ENCODE results near the gene GNB2. TPM values are rescaled to one million over a fixed set of nuclear protein-coding genes. Genes with fewer than 3 reads are reported as not detected.

The GNB2 gene
- total RNA-seq, 1 experiment from 2014 or later, result 299 TPM

DNA sequence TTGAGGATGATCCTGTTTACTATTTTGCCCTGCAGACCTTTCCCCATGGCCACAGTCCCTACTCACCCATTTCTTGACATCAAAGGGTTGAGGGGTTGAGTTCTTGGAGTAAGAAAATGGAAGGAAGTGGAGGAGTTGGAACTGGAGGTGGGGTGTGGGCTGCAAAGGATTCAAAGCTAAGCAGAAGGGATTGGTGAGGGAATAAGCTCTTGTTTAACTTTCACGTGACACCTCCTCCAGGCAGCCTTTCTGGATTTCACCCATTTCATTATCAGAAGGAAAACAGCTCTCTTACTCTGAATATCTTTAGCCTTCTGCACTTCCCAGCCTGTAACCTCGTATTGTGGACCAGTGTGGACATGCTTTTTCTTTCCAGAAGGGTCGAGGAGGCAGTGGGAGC, 47.5 kb upstream of the GNB2 start:
- H3K27me3 ChIP-seq (ENCODE audit: insufficient read depth, low read depth), result no peaks in the 10 kb centered on the region
- no TSS peak for BruUV-seq (replicated peaks)
- intact Hi-C loops (cut with micrococcal nuclease; ENCODE audit: unreplicated experiment), result loop anchor here (5.0 kb wide), 1 partner anchor 46 kb away; the partner anchor contains the start of gene GNB2
- H3K36me3 ChIP-seq (ENCODE audit: low read depth), result no peaks in the 10 kb centered on the region
- peak overlapping the region; percentile 94 for H3K4me2 ChIP-seq
- H3K4me3 ChIP-seq, result peak overlapping the region; percentile 62; the same call in 1 of the 2 replicates
- H3K9me2 ChIP-seq (ENCODE audit: insufficient read depth), result no peaks in the 10 kb centered on the region
- H3K4me1 ChIP-seq (replicated peaks; ENCODE audit: insufficient read depth), result peaks cover 9% of the 10 kb centered on the region; the same call in 1 of the 2 replicates
- no peaks in the 10 kb centered on the region for H3K79me2 ChIP-seq (ENCODE audit: low read depth)
- H3K9me3 ChIP-seq (ENCODE audit: insufficient read depth, low read depth), result no peaks in the 10 kb centered on the region
- peaks cover 12% of the 10 kb centered on the region; the same call in 1 of the 2 replicates for H3F3A ChIP-seq (ENCODE audit: insufficient read depth, low read depth)
- no peak overlapping the region for H3K27ac ChIP-seq
- TF ChIP-seq, protein P1, sequence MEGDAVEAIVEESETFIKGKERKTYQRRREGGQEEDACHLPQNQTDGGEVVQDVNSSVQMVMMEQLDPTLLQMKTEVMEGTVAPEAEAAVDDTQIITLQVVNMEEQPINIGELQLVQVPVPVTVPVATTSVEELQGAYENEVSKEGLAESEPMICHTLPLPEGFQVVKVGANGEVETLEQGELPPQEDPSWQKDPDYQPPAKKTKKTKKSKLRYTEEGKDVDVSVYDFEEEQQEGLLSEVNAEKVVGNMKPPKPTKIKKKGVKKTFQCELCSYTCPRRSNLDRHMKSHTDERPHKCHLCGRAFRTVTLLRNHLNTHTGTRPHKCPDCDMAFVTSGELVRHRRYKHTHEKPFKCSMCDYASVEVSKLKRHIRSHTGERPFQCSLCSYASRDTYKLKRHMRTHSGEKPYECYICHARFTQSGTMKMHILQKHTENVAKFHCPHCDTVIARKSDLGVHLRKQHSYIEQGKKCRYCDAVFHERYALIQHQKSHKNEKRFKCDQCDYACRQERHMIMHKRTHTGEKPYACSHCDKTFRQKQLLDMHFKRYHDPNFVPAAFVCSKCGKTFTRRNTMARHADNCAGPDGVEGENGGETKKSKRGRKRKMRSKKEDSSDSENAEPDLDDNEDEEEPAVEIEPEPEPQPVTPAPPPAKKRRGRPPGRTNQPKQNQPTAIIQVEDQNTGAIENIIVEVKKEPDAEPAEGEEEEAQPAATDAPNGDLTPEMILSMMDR (conservative IDR thresholded peaks at IDR 0.05), result no peak
- TF ChIP-seq EZH2 (IDR thresholded peaks at IDR 0.05; ENCODE audit: low read depth), result no peak
- no peaks in the 10 kb centered on the region for H4K20me1 ChIP-seq (ENCODE audit: insufficient read depth)
- DNase-seq, result no peak
- ChIA-PET POLR2A (ENCODE audit: unreplicated experiment) (interaction anchor here (0.5 to 0.7 kb wide), 2 partner anchors 18 to 24 kb away, joined by 3 to 5 read pairs; no protein-coding TSS in a partner anchor), CTCF (interaction anchor here (0.6 to 0.9 kb wide), 2 partner anchors 11 to 44 kb away, joined by 3 to 5 read pairs; no protein-coding TSS in a partner anchor)
- no peak overlapping the region; the same call in 1 of the 2 replicates for H2AFZ ChIP-seq

DNA sequence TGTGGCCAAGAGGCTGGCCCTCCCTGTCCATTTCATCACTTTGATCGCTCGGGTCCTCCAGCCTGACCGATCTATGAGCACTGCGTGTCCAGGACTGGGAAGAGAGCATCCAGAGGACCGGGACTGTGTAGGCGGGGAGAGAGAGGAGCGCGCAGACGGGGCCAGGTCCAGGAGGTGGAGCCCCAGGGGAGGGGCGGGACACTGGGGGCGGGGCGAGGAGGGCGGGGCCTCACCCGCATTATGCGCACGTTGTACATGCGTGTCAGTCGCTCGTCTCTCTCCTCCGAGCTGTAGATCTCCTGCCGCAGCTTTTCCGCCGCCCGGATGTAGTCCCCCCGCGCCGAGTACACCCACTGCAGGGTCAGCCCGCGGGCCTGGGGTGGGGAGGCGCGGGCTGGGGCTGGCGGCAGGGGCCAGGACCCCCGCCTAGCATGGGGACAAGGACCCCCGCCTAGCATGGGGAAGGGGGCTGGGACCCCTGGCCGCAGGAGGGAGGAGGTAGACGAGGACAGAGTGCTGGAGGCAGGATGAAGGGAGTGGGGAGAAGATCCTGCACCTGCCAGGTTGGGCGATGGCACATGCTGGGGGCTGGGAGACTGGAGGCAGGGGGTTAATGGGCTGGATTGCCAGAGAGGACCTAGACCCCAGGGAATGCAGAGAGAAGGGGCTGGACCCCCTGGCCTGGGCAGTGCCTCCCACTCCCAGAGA, 46.9 kb upstream of the GNB2 start:
- Histone ChIP-seq H3K4me3 (peak overlapping the region; percentile 62), H2AFZ (peak overlapping the region; percentile 80; the same call in 1 of the 2 replicates), H3K4me1 (replicated peaks; ENCODE audit: insufficient read depth) (peaks cover 9% of the 10 kb centered on the region; the same call in 1 of the 2 replicates), H3K27me3 (ENCODE audit: insufficient read depth, low read depth) (no peaks in the 10 kb centered on the region), H3K79me2 (ENCODE audit: low read depth) (no peaks in the 10 kb centered on the region), H3K4me2 (peak overlapping the region; percentile 94), H3F3A (ENCODE audit: insufficient read depth, low read depth) (peaks cover 12% of the 10 kb centered on the region; the same call in 1 of the 2 replicates), H3K9me3 (ENCODE audit: insufficient read depth, low read depth) (no peaks in the 10 kb centered on the region), H3K36me3 (ENCODE audit: low read depth) (no peaks in the 10 kb centered on the region), H4K20me1 (ENCODE audit: insufficient read depth) (no peaks in the 10 kb centered on the region), H3K27ac (no peak overlapping the region), H3K9me2 (ENCODE audit: insufficient read depth) (no peaks in the 10 kb centered on the region)
- TSS peak; percentile 34 for BruUV-seq (replicated peaks)
- peak; percentile 62 to 80 for DNase-seq
- POLR2A ChIA-PET (ENCODE audit: unreplicated experiment), result interaction anchor here (0.5 to 0.7 kb wide), 2 partner anchors 19 to 190 kb away, joined by 3 to 5 read pairs; no protein-coding TSS in a partner anchor
- CTCF ChIA-PET, result interaction anchor here (0.5 to 0.9 kb wide), 3 partner anchors 11 to 91 kb away, joined by 3 to 5 read pairs (median 5); no protein-coding TSS in a partner anchor
- TF ChIP-seq EZH2 (IDR thresholded peaks at IDR 0.05; ENCODE audit: low read depth), result no peak
- TF ChIP-seq, protein P1 (conservative IDR thresholded peaks at IDR 0.05), result no peak
- intact Hi-C loops (cut with micrococcal nuclease; ENCODE audit: unreplicated experiment), result loop anchor here (5.0 kb wide), 1 partner anchor 46 kb away; the partner anchor contains the start of gene GNB2

DNA sequence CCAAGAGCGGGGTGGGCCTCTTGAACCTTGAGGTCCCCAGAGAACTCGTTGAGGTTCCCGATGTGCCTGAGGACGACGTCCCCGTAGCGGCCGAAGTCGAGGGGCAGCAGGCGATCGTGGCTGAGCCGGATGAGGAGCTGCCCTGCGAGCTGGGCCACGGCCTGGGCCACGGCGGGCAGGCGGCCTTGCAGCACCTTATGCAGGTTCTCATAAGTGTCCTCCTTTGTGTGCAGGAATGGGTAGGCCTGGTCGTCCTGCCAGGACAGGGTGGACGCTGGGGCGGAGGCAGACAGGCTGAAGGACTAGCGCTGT, 46.3 kb upstream of the GNB2 start:
- no peak overlapping the region for H2AFZ ChIP-seq
- no TSS peak for BruUV-seq (replicated peaks)

More for the DNA sequence above, 46.3 kb upstream of the GNB2 start:
- DNase-seq, result no peak
- Histone ChIP-seq H3K4me1 (replicated peaks; ENCODE audit: insufficient read depth) (peaks cover 9% of the 10 kb centered on the region; the same call in 1 of the 2 replicates), H3K79me2 (ENCODE audit: low read depth) (no peaks in the 10 kb centered on the region), H3F3A (ENCODE audit: insufficient read depth, low read depth) (peaks cover 12% of the 10 kb centered on the region; the same call in 1 of the 2 replicates), H4K20me1 (ENCODE audit: insufficient read depth) (no peaks in the 10 kb centered on the region), H3K4me2 (peak overlapping the region; percentile 94; the same call in 1 of the 2 replicates), H3K4me3 (no peak overlapping the region), H3K36me3 (ENCODE audit: low read depth) (no peaks in the 10 kb centered on the region), H3K27ac (no peak overlapping the region), H3K9me3 (ENCODE audit: insufficient read depth, low read depth) (no peaks in the 10 kb centered on the region), H3K9me2 (ENCODE audit: insufficient read depth) (no peaks in the 10 kb centered on the region), H3K27me3 (ENCODE audit: insufficient read depth, low read depth) (no peaks in the 10 kb centered on the region)
- POLR2A ChIA-PET (ENCODE audit: unreplicated experiment), result interaction anchor here (0.5 kb wide), 1 partner anchor 191 kb away, joined by 3 read pairs; no protein-coding TSS in a partner anchor
- TF ChIP-seq EZH2 (IDR thresholded peaks at IDR 0.05; ENCODE audit: low read depth), result no peak
- TF ChIP-seq, protein P1 (conservative IDR thresholded peaks at IDR 0.05), result no peak
- intact Hi-C loops (cut with micrococcal nuclease; ENCODE audit: unreplicated experiment), result loop anchor here (5.0 kb wide), 1 partner anchor 45 kb away; the partner anchor contains the start of gene GNB2
- CTCF ChIA-PET, result interaction anchor here (0.5 kb wide), 1 partner anchor 90 kb away, joined by 5 read pairs; no protein-coding TSS in a partner anchor

Measured in PC-9 (cell line).